ENCODE results near the gene NOB1. TPM values are rescaled to one million over a fixed set of nuclear protein-coding genes. Genes with fewer than 3 reads are reported as not detected.
"Not testable (repeated sequence)": the region's sequence is repeated elsewhere in the genome, so short reads cannot be mapped to it uniquely, and the experiment has no call there.

NOB1 gene
- polyA plus RNA-seq, 1 donor, result 47.0 TPM

DNA sequence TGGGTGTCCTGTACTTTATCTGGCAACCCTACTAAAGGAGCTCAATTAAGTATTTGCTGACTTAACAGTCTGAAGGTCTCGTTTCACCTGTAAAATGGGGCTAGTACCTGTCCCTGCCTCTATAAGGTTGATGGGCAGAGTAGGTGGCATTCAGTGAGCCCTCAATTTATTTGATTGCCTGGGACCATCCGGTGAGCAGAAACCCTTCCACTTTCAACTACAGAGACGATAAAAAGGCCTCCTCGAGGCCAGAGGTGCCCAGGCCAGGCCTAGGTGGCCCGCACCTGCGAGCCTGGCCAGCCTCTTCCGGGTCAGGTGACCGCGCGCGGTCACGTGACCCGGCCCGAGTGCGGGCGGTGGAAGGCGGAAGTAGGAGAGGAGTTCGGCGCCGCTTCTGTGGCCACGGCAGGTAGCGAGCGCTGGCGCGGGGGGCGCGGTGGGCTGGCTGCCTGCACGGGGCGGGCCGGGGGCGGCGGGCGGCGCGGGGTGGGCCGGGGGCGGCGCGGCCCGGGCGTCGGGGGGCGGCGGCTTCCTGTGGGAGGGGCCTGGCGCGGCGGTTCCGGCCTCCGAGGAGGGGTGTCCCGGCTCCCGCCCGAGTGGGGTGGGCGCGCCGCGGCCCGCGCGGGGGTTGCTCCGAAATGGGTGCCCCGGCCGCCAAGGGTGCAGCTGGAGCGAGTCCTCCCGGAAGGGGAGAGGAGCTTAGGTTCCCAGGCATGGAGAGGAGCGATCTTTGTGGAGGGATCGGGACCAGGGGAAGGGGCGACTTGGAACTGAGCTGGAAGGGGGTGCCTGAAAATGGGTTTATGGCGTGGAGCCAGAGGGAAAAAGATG is 7.5 kb upstream of the NOB1 start, which contains the start of gene WWP2:
Gene WWP2 (plus strand): TSS at position 350 of the 831 bp plus-strand sequence. CDS start 24,679 bp downstream, outside the sequence.
- no peak for DNase-seq (ENCODE audit: low read depth)

DNA sequence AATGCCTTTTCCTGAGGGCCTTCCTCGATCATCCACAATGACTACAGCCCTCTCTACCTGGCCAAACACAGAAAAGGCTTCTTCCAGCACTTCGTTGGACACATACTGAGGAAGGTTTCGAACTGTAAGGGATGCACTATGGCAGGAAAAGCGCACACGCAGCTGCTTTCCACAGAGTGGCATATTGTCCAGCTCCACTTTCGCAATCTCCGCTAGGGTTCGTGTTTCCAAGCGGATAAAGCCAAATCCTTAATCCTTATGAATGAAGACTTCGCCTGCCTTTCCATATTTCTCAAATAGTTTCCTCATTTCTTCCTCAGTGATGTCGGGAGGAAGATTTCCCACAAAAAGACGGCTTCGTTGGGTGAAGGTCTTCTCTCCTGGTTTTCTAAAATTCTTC is 2.6 kb upstream of the NOB1 start:
- DNase-seq (ENCODE audit: low read depth), result not testable (repeated sequence)

DNA sequence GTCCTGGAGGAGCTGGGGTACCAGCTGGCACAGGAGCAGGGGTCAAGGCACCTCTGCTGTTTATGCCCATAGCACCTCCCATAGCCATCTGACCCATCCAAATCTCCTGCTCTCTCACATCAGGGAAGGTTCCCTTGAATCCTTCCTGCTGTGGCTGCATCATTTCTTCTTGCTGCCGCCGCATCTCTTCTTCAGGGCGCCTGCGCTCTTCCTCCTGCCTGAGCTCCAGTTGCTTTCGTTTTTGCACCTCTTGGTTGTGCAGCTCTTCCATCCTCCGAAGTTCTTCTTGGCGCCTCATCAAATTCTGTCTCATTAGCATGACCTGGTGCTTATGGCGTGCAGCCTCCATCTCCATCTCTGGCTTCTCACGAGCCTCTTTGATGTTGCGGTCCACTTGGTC is 2.0 kb upstream of the NOB1 start:
- no peak for DNase-seq (ENCODE audit: low read depth)

DNA sequence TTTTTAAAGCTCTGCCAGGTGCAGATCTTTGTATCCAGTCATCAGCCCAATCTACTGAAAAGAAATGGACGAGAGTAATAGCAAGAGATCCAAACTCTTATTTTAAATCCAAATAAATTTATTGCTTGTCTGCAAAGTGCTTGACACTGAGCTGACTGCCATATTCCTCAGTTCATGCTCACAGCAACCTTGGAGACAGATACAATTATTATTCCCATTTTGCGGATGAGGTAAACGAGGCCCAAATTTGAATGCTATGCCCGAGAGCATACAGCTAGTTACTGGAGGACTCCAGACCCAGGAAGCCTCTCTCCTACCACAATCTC is 620 bp downstream of the NOB1 start:
- DNase-seq (ENCODE audit: low read depth), result no peak

DNA sequence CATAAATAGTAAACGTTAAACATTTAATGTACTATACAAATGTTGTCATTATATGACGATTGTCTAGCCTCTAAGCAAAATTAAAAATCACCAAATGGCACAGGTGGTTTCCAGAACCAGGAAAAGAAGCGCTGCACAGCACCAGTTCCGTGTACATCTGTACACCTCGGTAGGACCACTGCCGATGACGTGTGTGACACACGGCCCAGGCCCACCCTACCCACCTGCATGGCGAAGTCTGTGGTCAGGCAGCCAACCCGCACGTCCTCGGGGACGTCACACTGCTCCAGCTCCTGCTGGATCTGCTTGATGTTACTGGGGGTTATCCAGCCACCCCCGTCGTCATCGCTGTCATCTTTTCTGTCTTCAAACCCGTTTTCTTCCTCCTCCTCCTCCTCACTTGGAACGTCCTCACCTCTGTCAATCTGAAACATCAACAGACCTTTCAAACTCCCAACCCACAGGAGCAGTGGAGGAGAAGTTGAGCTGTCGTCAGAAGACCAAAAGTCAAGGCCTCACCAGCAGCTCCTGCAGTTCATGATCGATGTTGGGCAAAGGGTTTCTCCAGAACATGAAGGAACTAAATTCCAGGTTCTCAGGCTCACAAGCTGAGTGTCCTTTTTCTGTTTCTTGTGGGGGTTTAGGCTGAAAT is 5.9 kb downstream of the NOB1 start:
- DNase-seq (ENCODE audit: low read depth), result no peak

DNA sequence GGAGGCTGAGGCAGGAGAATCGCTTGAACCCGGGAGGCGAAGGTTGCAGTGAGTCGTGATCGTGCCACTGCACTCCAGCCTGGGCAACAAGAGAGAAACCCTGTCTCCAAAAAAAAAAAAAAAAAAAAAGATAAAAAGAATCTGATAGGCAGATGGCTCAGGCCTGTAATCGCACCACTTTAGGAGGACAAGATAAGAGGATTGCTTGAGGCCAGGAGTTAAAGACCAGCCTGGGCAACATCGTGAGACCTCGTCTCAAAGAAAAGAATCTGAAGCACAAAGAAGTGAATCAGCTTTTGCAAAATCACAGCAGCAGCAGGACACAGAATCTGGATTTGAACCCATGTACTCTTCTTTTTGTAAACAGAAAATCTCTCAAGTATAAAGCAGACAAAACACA is 7.6 kb downstream of the NOB1 start:
- no peak for DNase-seq (ENCODE audit: low read depth)

DNA sequence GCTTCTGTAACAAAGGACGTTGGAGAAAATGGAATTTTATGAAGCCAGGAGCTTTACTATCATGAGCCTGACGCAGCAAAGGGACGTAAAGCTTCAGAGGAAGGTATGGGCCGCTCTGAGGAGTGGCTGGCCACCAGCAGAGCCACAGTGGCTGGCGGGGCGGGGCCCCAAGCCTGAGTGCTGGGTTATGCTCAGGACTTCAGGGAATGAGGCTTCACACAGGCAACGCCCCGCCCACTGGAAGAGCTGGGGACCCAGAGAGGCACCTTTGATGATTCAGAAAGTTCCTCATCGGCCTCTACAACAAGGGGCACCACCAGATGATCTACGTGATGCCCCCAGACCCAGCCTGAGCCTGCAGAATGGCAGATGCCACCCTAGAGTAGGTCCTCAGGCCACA is 8.8 kb downstream of the NOB1 start:
- no peak for DNase-seq (ENCODE audit: low read depth)

DNA sequence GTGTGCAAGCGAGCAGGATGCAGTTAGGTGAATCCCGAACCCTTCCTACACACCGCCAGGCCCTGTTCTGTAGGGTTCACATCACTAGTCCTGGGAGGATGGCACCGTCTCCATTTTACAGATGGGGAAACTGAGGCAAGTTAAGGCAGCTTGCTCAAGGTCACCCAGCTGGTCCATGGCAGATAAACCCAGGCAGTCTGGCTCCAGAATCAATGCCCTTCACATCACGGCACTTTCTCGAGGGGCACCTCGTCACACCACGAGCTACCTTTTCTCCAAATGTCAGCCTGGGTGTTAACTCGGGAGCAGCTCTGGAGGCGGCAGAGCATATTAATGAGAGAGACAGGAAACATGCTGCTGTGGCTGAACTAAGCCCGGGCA is 9.5 kb downstream of the NOB1 start:
- no peak for DNase-seq (ENCODE audit: low read depth)

DNA sequence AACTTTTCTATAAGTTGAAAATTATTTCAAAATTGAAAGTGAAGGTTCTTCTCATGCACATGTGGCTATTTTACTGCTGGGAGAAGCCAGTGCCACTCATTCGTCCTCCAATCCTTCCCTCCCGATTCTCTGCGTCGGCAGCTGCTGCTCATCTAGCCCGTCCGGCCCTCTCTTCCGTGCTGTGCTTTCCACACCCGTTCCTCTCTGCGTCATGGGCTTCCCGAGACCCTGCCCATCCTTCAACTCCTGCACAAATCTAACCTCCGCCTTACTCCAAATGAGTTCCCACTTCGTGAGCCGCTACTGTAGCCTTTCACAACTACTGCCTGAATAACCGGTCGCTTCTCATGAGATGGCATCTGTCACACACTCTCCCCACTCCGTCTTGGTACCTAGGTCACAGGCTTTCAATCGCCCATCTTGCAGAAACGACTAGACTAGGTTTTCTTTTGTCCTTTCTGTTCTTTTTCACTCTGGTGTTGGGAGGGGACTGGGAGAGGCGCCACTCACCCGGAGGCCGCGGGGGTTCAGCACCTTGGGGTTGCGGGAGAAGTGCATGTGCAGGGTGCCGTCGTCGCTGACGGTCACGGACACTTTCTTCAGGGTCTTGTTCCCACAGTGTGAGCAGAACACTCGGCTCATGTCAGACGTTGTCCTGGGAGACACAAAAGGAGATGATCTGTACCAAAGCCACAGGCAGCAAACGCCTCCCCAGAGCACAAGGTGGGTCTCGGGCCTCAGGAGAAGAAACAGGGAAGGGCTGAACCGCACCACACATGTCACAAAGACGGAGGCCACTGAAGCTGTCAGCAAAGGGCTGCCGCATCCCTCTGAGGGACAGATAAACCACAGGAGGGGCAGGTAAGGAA is 10.1 kb downstream of the NOB1 start:
- no peak for DNase-seq (ENCODE audit: low read depth)

DNA sequence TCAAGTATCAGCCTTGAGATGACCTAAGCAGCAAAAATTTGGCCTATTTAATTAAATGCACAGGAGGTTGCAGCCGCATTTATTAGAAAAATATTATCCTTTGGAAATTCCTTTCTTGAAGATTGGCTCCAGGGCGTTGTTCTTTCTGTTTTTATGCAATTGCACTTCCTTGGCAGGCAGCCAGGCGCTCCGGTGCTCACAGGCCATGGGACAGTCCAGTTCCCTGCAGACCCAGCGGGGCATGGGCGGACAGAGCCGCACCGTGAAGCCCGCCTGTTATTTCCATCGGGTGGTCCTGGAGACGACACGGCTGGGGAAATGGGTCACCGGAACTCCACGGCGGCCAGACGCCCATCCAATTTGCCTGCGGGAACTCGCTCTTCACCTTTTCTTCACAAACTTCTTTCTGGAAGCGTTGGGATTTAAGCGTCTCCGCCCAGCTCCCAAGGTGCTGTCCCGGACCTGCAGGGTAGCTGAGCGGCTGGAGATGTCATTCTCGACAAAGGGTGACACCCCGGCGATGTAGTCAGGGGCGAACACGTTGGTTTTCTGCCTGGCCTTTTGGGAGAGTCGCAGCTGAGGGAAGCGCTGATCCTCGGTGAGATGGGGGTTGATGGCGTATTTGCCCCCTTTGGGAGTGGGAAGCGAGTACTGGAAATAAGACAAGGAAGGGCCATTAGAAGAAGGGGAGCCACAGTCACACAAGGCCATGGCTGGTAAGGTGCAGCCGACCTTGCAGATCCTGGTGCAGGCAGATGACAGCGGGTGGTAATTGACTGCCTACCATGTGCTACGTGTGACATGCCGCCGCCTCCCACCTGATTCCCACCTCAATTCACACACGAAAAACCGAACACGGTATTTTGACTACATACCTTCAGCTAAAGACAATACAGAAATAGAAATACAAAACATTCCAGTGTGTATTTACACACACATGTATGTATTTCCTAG is 12.5 kb downstream of the NOB1 start:
- DNase-seq (ENCODE audit: low read depth), result no peak

DNA sequence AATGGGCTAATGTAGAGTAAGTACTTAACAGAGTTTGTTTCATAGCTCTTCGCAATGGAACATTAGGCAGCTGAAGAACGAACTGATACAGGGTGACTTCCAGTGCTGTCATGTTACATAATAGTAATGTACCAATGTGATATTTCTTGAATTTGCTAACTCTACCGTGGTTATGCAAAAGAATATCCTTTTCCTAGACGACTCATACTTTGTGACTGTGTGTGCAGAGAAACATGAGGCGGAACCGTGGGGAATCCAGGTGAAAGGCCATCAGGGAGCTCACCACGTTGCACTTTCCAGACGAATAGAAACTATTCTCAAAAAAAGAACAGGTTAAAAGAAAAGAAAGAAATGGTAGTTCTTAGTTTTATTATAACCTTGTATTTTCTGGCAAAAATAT is 13.2 kb downstream of the NOB1 start:
- DNase-seq (ENCODE audit: low read depth), result no peak

DNA sequence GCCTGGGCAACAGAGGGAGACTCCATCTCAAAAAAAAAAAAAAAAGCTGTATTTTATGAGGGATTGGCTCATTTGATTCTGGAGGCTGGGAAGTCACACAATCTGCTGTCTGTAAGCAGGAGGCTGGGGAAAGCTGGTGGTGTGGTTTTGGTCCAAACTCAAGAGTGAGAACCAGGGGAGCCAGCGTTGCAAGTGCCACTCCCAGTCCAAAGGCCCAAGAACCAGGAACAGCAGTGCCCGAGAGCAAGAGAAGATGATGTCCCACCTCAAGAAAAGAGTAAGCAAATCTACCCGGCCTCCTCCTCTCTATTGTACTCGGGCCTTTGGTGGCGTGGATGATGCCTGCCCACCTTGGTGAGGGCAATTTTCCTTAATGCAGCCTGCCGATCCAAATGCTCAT is 22.6 kb downstream of the NOB1 start:
- no peak for DNase-seq (ENCODE audit: low read depth)

DNA sequence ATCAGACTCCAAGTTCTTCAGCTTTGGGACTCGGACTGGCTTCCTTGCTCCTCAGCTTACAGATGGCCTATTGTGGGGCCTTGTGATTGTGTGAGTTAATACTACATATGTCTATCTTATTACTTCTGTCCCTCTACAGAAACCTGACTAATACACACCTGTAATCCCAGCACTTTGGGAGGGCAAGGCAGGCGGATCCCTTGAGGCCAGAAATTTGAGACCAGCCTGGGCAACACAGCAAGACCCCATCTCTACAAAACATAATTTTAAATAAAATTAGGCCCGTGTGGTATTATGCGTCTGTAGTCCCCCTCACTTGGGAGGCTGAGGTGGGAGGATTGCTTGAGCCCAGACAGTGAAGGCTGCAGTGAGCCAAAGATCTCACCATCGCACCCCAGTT is 23.4 kb downstream of the NOB1 start:
- DNase-seq (ENCODE audit: low read depth), result not testable (repeated sequence)

DNA sequence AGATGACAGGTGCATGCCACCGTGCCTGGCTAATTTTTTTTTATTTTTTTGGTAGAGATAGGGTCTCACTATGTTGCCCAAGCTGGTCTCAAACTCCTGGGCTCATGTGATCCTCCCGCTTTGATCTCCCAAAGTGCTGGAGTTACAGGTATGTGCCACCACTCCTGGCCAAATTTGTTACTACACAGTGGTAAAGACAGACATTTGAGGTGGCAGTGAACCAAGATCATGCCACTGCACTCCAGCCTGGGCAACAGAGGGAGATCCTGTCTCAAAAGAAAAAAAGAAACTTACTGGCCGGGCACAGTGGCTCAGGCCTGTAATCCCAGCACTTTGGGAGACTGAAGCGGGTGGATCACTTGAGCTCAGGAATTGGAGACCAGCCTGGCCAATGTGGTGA is 25.7 kb downstream of the NOB1 start:
- not testable (repeated sequence) for DNase-seq (ENCODE audit: low read depth)

DNA sequence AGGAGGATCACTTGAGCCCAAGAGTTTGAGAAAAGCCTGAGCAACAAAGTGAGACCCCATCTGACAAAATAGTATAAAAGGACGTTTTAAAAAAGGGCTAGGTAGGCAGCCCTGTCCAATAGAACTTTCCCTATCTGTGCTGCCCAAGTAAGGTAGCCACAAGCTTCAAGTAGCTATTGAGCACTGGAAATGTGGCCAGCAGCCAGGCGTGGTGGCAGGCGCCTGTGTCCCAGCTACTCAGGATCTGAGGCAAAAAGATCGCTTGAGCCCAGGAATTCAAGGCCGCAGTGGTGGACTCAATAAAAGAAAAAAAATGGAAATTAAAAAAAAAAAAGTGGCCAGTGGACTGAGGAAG is 26.8 kb downstream of the NOB1 start:
- DNase-seq (ENCODE audit: low read depth), result no peak

DNA sequence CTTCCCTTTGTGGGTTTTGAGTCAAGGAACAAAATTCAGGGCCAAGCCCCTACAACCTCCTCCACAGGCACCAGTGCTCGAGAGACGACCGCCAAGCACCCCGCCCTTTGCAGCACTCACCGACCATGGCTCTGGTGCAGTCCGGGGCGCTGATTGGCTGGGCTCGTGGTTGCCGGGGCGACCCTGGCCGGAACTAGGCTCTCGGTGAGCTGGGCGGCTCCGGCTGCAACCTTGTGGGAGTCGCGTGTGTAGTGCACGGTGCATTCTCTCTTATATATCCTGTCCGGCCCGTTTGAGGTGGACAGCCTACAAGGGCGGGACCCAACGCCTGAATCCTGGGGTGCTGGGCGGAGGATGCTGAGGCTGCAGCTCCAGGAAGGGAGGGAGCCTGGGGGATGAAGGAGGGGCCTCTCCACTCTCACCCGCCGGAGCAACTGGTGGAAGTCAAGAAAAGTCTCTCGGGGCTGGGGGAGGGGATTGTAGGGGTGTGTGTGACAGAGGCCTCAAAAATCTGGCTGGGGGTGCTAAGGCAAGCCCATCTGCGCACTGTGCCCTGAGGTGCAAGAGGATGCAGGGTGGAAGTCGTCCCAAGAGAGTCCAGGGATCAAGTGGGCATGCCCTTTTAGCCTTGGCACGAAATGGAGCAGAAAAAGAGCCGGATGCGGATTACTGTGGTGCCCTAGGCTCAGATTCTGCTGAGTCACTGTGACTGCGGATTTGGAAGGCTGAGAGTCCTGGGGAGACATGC is 28.2 kb downstream of the NOB1 start, which contains the start of gene NQO1:
Gene NQO1 (minus strand): TSS at position 248 of the 748 bp plus-strand sequence. CDS start 121 bp downstream, at position 127.
- DNase-seq (ENCODE audit: low read depth), result peak; percentile 29

DNA sequence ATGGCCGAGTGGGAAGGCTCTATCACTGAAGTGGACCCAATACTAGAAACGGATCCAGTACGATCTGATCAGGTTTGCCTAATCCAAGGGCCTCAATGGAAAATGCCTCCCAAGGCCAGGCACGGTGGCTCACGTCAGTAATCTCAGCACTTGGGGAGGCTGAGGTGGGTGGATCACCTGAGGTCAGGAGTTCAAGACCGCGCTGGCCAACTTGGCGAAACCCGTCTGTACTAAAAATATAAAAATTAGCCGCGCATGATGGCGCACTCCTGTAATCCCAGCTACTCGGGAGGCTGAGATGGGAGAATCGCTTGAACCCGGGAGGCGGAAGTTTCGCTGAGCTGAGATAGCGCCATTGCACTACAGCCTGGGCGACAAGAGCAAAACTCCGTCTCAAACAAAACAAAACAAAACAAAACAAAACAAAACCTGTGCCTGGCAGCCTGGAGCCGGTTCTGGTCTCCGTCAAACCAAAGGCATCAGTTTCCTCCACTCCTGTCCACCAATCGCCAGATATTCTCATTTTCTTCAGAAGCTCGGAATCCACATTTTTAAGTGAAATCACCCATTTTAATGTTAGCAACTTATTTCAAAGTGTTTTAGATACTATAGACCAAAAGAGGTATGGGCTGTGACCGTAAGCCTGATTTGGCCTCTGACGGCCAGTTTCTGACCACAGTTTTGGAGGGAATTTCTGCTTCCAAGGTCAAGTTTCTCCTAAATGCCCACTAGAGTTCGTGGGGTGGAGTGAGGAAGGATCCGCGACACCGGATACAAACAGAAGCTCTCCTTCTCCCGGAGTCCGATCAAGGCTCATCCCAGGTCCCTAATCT is 29.0 kb downstream of the NOB1 start:
- DNase-seq (ENCODE audit: low read depth), result no peak

DNA sequence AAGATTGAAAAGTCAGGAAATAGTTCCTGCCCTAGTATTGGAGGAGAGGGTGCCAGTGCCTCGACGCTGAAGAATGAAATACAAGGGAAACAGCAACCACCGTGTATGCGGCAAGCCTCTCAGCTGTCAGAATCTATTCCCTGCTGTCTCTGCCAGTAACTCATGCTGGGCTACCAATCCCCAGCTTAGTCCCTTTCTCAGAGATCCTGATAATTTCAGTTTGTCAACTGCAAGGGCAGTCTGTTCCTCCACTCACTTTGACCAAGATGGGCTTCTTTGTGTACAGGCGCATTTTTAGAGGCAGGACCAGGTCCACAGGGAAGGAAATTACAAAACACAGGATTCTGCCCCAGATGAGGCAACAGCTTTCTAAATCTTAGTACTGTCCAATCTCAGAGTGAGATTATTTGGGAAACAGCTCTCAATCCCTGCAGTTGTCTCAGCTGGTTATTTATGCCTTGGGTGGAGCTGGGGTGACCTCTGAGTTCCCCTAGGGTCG is 29.7 kb downstream of the NOB1 start:
- DNase-seq (ENCODE audit: low read depth), result no peak

DNA sequence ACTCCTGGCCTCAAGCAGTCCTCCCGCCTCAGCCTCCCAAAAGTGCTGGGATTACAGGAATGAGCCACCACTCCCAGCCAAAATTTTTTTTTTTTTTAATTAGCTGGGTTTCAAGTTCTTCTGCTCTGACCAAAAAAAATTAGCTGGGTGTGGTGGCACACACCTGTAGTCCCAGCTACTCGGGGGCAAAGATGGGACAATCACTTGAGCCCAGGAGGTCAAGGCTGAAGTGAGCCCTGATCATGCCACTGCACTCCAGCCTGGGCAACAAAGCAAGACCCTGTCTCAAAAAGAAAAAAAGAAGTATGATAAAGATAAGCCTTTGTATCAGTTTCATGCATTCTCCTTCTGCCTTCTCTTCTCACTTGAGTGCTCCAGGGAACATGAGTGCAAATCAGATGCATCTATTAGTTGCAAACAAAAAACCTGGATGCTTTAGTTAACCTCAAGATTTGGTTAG is 30.3 kb downstream of the NOB1 start:
- DNase-seq (ENCODE audit: low read depth), result no peak

Data from forelimb muscle (tissue), 1 donor.